Dermis blood vessel endothelial cell (primary cell): ENCODE measurements around the gene TBC1D3. TPM values are rescaled to one million over a fixed set of nuclear protein-coding genes. Genes with fewer than 3 reads are reported as not detected.
"Not testable (repeated sequence)": the region's sequence is repeated elsewhere in the genome, so short reads cannot be mapped to it uniquely, and the experiment has no call there.

ENCODE experiments used
- DNase-seq: peaks from one replicate; pipeline ENCODE4 v3.0.0; 2010
- total RNA-seq: library from RNA; depleted of rRNA; stranded (reverse); fragments of >200 nt; gene quantifications from 2 replicates; pipeline ENCODE4 v1.2.3, GENCODE V29; 2014

TBC1D3 gene
- total RNA-seq, result not detected in 2 replicates

DNA sequence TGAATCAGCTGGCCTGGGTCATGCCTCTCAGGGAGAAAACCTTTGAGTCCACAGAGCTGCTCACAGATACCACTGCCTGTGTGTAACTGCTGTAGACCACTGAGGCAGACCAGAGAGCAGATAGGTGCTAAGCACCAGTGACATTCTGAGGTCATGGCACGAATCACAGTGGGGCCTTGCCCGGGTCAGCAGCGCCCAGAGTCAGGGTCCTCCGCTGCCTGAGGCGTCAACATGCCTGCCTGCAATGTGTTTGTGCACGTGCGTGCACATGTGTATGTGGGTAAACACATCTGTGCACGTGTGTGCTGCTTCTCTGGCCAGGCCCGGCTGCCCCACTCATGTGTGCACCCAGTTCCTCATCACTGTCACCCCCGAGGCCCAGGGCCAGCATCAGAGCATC, at the start of gene TBC1D3:
Gene TBC1D3 (minus strand): TSS at position 101 of the 400 bp plus-strand sequence. CDS start 1,526 bp downstream, outside the sequence.
- DNase-seq, result not testable (repeated sequence)

DNA sequence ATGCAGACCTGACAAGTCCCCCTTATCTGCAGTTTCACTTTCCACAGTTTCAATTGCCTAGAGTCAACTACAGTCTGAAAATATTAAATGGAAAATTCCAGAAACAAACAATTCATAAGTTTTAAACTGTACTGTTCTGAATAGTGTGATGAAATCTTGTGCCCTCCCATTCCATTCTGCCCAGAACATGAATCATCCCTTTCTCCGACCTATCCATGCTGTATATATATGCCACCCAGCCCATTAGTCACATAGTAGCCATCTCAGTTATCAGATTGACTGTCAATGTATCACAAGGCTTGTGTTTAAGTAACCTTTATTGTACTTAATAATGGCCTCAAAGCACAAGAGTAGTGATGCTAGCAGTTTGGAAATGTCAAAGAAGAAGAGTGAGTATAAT, 40.4 kb upstream of the TBC1D3 start:
- DNase-seq, result not testable (repeated sequence)

DNA sequence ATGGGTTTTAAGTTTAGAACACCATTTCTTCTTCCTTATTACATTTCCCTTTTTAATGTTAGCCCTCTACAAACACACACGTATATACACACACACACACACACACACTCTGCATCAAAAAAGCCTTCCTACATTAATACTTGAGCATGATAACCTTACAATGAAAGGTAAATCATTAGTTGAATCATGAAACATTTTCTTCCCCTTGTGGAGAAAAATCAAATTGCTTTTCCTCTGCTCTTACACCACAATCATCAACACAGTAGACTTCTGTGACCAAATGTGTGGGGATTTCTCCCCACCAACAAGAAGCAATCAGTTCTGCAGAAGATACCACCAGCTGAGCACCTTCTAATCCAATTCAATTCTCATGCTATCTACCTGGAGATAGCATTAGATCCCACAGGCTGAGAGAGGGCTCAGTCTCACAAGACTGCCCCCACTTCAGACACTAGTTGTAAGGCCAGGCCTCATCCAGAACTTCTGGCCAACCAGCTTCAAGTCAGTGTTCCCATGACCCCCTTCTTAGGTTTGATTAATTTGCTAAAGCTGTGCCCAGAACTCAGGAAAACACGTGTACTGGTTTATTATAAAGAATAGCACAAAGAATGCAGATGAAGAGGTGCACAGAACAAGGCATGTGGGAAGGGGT, 33.6 kb upstream of the TBC1D3 start:
- DNase-seq, result not testable (repeated sequence)

DNA sequence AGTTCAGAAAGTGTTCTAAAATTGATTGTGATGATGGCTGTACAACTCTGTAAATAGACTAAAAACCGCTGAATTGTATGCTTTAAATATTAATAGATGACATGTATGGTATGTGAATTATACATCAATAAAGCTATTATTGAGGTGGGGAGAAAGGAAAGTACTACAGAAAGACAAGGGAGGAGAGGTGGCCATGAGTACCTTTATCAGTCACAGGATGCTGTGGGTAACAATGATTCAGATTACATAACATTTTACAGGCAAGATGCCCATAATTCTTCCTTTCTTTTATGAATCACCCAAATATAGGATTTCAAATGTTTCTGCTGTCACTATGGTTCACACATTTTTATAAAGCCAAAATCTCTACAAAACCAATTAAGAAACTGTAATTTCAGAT, 28.5 kb upstream of the TBC1D3 start:
- DNase-seq, result not testable (repeated sequence)

DNA sequence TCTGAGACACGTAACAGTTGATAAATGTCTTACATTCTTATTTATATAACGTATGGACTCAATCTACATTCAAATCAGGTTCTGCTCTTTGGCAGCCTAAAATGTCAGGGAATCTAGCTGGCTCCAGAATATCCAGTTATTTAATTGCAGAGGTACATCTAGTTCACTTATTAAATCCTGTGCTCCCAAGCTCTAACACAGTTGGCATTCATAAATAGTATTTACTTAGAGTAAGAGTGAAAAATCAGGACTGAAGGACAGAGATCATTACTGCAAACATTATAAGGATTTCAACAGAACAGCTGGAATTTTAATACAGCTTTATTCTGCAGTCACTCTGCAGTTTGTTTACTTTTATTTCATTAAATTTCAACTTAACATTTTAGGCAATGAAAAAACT, 7.9 kb upstream of the TBC1D3 start:
- not testable (repeated sequence) for DNase-seq

DNA sequence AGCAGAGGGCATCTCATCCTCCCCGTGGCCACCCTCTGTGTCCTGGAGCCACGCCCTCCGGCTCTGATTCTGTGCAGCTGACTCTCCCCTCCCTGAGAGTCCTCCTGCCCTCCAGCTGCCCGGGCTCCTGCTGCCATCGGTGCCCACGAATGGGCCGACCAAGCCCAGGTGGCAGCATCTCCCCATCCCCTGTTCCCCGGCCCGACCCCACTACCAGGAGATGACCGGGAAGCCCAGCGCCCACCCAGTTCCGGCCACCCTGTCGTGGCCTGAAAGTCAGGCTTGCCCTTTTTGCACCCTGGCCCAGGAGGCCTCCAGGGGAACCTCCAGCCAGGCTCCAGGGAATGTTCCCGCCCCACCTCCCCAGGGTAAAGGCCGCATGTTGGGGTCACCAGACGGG, 57.5 kb downstream of the TBC1D3 start:
- DNase-seq, result not testable (repeated sequence)

Other genes with a start within 250 kb of the TBC1D3 start
- 1.9 and 4.9 TPM in 2 replicates for gene TBC1D3L, start 203.5 kb downstream of the TBC1D3 start, total RNA-seq
- gene TBC1D3D, start 188.6 kb downstream of the TBC1D3 start, total RNA-seq, result 0.65 TPM in 1 of 2 replicates, not detected in the other
- gene TBC1D3C, start 123.9 kb downstream of the TBC1D3 start, total RNA-seq, result 0.56 TPM in 1 of 2 replicates, not detected in the other
- gene TBC1D3E, start 64.6 kb downstream of the TBC1D3 start, total RNA-seq, result not detected in 2 replicates
- 37.8 and 39.6 TPM in 2 replicates for gene MRPL45, start 104.6 kb upstream of the TBC1D3 start, total RNA-seq
- gene GPR179, start 151.4 kb upstream of the TBC1D3 start, total RNA-seq, result not detected in 2 replicates
- gene SOCS7, start 159.3 kb upstream of the TBC1D3 start, total RNA-seq, result 7.0 and 8.3 TPM in 2 replicates
- gene ARHGAP23, start 235.9 kb upstream of the TBC1D3 start, total RNA-seq, result 34.9 and 104 TPM in 2 replicates